K562 (cell line): ENCODE data around the gene GALNT13. TPM values are rescaled to one million over a fixed set of nuclear protein-coding genes. Genes with fewer than 3 reads are reported as not detected.

Source experiments
- ATAC-seq: fragments of 200-7000 bp; cut with Tn5 transposase; 3 replicates; pipeline ENCODE4 v1.9.1; 2020; ENCODE audit warnings: moderate library complexity
- BruUV-seq: library from RNA; stranded (reverse); fragments of 400-500 nt; replicated peaks from 2 replicates; lab custom pipeline; 2021; lab: Mats Ljungman, UMichigan
- CTCF ChIA-PET: fragments of 300-600 bp; formaldehyde crosslinking; extraction: SDS; loops from one replicate; lab custom pipeline; 2021; ENCODE audit warnings: low intra/inter-chr PET ratio; lab: Yijun Ruan, JAX
- POLR2A ChIA-PET: fragments of 300-600, 350-650 bp; sonication (Branson Sonifier 250); formaldehyde crosslinking; extraction: SDS; loops from one replicate; lab custom pipeline; 2021; ENCODE audit warnings: antibody characterized with exemption, inconsistent platforms; lab: Yijun Ruan, JAX
- DNase-seq, 4 experiments: peaks; one replicate each; pipeline versions ENCODE4 v3.0.0 to v3.0.0-alpha.2; 2011 to 2018; ENCODE audit warnings: low spot score in 3 of 4, mixed read lengths in 3 of 4; ENCODE audit errors: extremely low read depth in 1 of 4
- FAIRE-seq: peaks from 2 replicates; lab custom pipeline; 2011; peaks lifted over from hg19 to GRCh38; lab: Jason Lieb, UNC
- H2AFZ ChIP-seq: 2 replicates; pipeline ENCODE4 v1.6.0; 2011; ENCODE audit warnings: low read depth, low read length, control low read depth, inconsistent platforms
- H3K27ac ChIP-seq: fragments of 200-600 bp; 3 replicates; pipeline ENCODE4 v1.8.0; 2011; ENCODE audit warnings: low read depth, mild to moderate bottlenecking, control low read depth, inconsistent platforms, low read length, moderate library complexity, mixed read lengths; ENCODE audit errors: extremely low read depth
- H3K27me3 ChIP-seq, 2 experiments: fragments of 300-600 bp in 1 of 2; 2 replicates in 1 of 2; 3 replicates in 1 of 2; pipeline versions ENCODE4 v1.6.0 to v1.8.0; 2011; ENCODE audit warnings: inconsistent platforms in 2 of 2, low read length in 2 of 2, mild to moderate bottlenecking in 1 of 2, mixed read lengths in 1 of 2, moderate library complexity in 1 of 2; ENCODE audit not compliant: control insufficient read depth in 2 of 2, insufficient read depth in 2 of 2
- H3K36me3 ChIP-seq: fragments of 300-600 bp; 3 replicates; pipeline ENCODE4 v1.8.0; 2011; ENCODE audit warnings: mild to moderate bottlenecking, low read length, inconsistent platforms; ENCODE audit not compliant: control insufficient read depth, insufficient read depth
- H3K4me1 ChIP-seq, 2 experiments: fragments of 200-600 bp in 1 of 2; replicated peaks in 1 of 2; 2 replicates in 1 of 2; 3 replicates in 1 of 2; pipeline versions ENCODE4 v1.5.1 to v1.8.0; 2011; ENCODE audit warnings: inconsistent platforms in 2 of 2, low read length in 2 of 2, mild to moderate bottlenecking in 1 of 2, mixed read lengths in 1 of 2, moderate library complexity in 1 of 2; ENCODE audit not compliant: control insufficient read depth in 2 of 2, insufficient read depth in 2 of 2
- H3K4me2 ChIP-seq: 2 replicates; pipeline ENCODE4 v1.6.1; 2011; ENCODE audit warnings: low read length, control low read depth, inconsistent platforms, mixed read lengths; ENCODE audit not compliant: insufficient read depth
- H3K4me3 ChIP-seq: fragments of 200-600 bp; sonication (generic), shearing (Covaris generic); 2 replicates; pipeline ENCODE4 v1.5.1; 2016; ENCODE audit warnings: control low read depth, inconsistent platforms
- H3K79me2 ChIP-seq: fragments of 200-600 bp; 3 replicates; pipeline ENCODE4 v1.8.0; 2011; ENCODE audit warnings: low read length, inconsistent platforms; ENCODE audit not compliant: control insufficient read depth, insufficient read depth
- H3K9ac ChIP-seq, 2 experiments: 2 replicates each; pipeline versions ENCODE4 v1.6.0 to v1.6.1; 2011; ENCODE audit warnings: low read depth in 2 of 2, low read length in 2 of 2, control low read depth in 1 of 2, inconsistent platforms in 1 of 2, mild to moderate bottlenecking in 1 of 2, mixed read lengths in 1 of 2; ENCODE audit not compliant: insufficient read depth in 1 of 2
- H3K9me1 ChIP-seq: one replicate; pipeline ENCODE4 v1.6.0; 2011; ENCODE audit warnings: inconsistent platforms, mild to moderate bottlenecking, low read length, moderate library complexity; ENCODE audit not compliant: control insufficient read depth, insufficient read depth
- H3K9me3 ChIP-seq: replicated peaks from 2 replicates; pipeline ENCODE4 v1.5.1; 2011; ENCODE audit warnings: low read depth, low read length, inconsistent platforms; ENCODE audit not compliant: control insufficient read depth, insufficient read depth
- H4K20me1 ChIP-seq: replicated peaks from 2 replicates; pipeline ENCODE4 v1.6.1; 2011; ENCODE audit warnings: low read length, inconsistent platforms, mixed read lengths; ENCODE audit not compliant: control insufficient read depth, insufficient read depth
- MECOM ChIP-seq: fragments of 250-450 bp; sonication (Bioruptor Pico); IDR thresholded peaks from 2 replicates; pipeline ENCODE4 v1.8.0; 2022; ENCODE audit warnings: inconsistent platforms
- MGA ChIP-seq: fragments of 450-650 bp; IDR thresholded peaks from 2 replicates; pipeline ENCODE4 v1.6.1; 2016; ENCODE audit warnings: mild to moderate bottlenecking, moderate library complexity
- PTBP1 ChIP-seq: fragments of 200-400 bp; formaldehyde crosslinking; IDR thresholded peaks from 2 replicates; pipeline ENCODE4 v1.6.1; 2017; ENCODE audit warnings: low read depth, low read length
- RHOXF2B ChIP-seq: fragments of 250-450 bp; sonication (Bioruptor Pico); conservative IDR thresholded peaks from 2 replicates; pipeline ENCODE4 v1.5.1; 2021
- SRSF7 ChIP-seq: fragments of 200-400 bp; formaldehyde crosslinking; optimal IDR thresholded peaks from 2 replicates; pipeline ENCODE3; 2017; ENCODE audit warnings: mild to moderate bottlenecking, low read depth, low read length
- TGIF2 ChIP-seq: sonication (generic); formaldehyde crosslinking; IDR thresholded peaks from 2 replicates; pipeline ENCODE4 v1.8.1; 2022; ENCODE audit warnings: mild to moderate bottlenecking, missing genetic modification reagents, moderate library complexity
- ZNF79 ChIP-seq: fragments of 250-450 bp; sonication (Bioruptor Pico); IDR thresholded peaks from 2 replicates; pipeline ENCODE4 v1.4.0; 2020; ENCODE audit warnings: low read depth, mild to moderate bottlenecking, moderate library complexity
- WGBS: fragments of 100-300 bp; shearing (Covaris generic); methylation state at CpG from one replicate; pipeline ENCODE4 v1.1.6; 2016; ENCODE audit warnings: low coverage, mixed read lengths; ENCODE audit not compliant: insufficient coverage; ENCODE audit errors: missing lambda C conversion rate; 5-methylcytosine and 5-hydroxymethylcytosine counted together
- in situ Hi-C: fragments of 300-500 bp; cut with MboI; formaldehyde crosslinking; loops from 4 replicates; pipeline ENCODE4 v1.15.0; 2018; ENCODE audit warnings: inconsistent platforms, mixed read lengths
- intact Hi-C: fragments of 100-400 bp; cut with micrococcal nuclease; formaldehyde crosslinking; loops from 2 replicates; pipeline ENCODE4 v1.14.2; 2022
- polyA plus RNA-seq, 8 experiments: library from polyadenylated mRNA; depleted of rRNA in 4 of 8; stranded (reverse) in 5 of 8; unstranded in 3 of 8; fragments of >200 nt; fragmentation: Nextera tagmentation in 2 of 8; fragmentation: Illumina TruSeq in 1 of 8; extraction: Ambion mirVana in 2 of 8; extraction: Trizol in 1 of 8; gene quantifications; 2 replicates each; pipeline versions ENCODE4 v1.2.1 to v1.2.3, GENCODE V29; 2011 to 2014; ENCODE audit warnings: inconsistent platforms in 1 of 8, missing spikeins in 1 of 8
- total RNA-seq, 7 experiments: library from RNA; depleted of rRNA in 6 of 7; stranded (reverse); fragments of >200 nt in 6 of 7; fragmentation: Illumina TruSeq in 2 of 7; extraction: Trizol in 2 of 7; gene quantifications; 2 replicates each; pipeline versions ENCODE4 v1.2.1 to v1.2.3, GENCODE V29; 2011 to 2021; ENCODE audit warnings: low replicate concordance in 1 of 7
- TF ChIP-seq, protein P1 (sequence below): sonication (generic); formaldehyde crosslinking; IDR thresholded peaks from 2 replicates; pipeline ENCODE4 v1.8.0; 2022; ENCODE audit warnings: mild to moderate bottlenecking, missing genetic modification reagents
- TF ChIP-seq, protein P2 (sequence below): sonication (generic); formaldehyde crosslinking; IDR thresholded peaks from 2 replicates; pipeline ENCODE4 v1.5.0; 2020; ENCODE audit warnings: missing genetic modification reagents

GALNT13 gene
- total and polyA plus RNA-seq, 9 of the 15 experiments (the other 6 are each of a cell fraction or from before 2014, with no cell fraction given): not detected

GRCh38 chr2:154368153-154368552 is 496.4 kb downstream of the GALNT13 start:
- ATAC-seq (no peak), DNase-seq (no peak), FAIRE-seq (no peak)
- no peaks in the 10 kb centered on the region for H4K20me1 ChIP-seq
- ChIA-PET POLR2A (no interaction called here), CTCF (no interaction called here)
- no peaks in the 10 kb centered on the region for H3K27me3 ChIP-seq
- no peak overlapping the region for H3K4me2 ChIP-seq
- intact Hi-C loops: no loop called here
- no peak overlapping the region for H3K9ac ChIP-seq
- WGBS: 0% methylated on average over 2 of the region's 2 CpGs
- no peak overlapping the region for H3K27ac ChIP-seq
- TF ChIP-seq, protein P1, sequence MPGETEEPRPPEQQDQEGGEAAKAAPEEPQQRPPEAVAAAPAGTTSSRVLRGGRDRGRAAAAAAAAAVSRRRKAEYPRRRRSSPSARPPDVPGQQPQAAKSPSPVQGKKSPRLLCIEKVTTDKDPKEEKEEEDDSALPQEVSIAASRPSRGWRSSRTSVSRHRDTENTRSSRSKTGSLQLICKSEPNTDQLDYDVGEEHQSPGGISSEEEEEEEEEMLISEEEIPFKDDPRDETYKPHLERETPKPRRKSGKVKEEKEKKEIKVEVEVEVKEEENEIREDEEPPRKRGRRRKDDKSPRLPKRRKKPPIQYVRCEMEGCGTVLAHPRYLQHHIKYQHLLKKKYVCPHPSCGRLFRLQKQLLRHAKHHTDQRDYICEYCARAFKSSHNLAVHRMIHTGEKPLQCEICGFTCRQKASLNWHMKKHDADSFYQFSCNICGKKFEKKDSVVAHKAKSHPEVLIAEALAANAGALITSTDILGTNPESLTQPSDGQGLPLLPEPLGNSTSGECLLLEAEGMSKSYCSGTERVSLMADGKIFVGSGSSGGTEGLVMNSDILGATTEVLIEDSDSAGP (CRISPR knock-in tag): no peak
- TF ChIP-seq, protein P2, sequence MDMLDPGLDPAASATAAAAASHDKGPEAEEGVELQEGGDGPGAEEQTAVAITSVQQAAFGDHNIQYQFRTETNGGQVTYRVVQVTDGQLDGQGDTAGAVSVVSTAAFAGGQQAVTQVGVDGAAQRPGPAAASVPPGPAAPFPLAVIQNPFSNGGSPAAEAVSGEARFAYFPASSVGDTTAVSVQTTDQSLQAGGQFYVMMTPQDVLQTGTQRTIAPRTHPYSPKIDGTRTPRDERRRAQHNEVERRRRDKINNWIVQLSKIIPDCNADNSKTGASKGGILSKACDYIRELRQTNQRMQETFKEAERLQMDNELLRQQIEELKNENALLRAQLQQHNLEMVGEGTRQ (CRISPR knock-in tag): no peak
- TF ChIP-seq PTBP1 (no peak), TGIF2 (no peak), MECOM (CRISPR knock-in tag) (no peak), ZNF79 (CRISPR knock-in tag) (no peak), MGA (no peak), RHOXF2B (CRISPR knock-in tag) (no peak), SRSF7 (no peak)
- no peaks in the 10 kb centered on the region for H3K4me1 ChIP-seq
- in situ Hi-C loops: no loop called here
- BruUV-seq: no TSS peak
- H3K9me1 ChIP-seq: no peaks in the 10 kb centered on the region
- H3K9me3 ChIP-seq: no peaks in the 10 kb centered on the region; the same call in 1 of the 2 replicates
- no peak overlapping the region for H3K4me3 ChIP-seq
- no peak overlapping the region for H2AFZ ChIP-seq
- no peaks in the 10 kb centered on the region for H3K36me3 ChIP-seq
- H3K79me2 ChIP-seq: no peaks in the 10 kb centered on the region
